GM12801 (cell line): ENCODE results near the gene SEMA3G.

Source experiments
- CTCF ChIP-seq: IDR thresholded peaks from one replicate; pipeline ENCODE4 v1.5.1; 2011; ENCODE audit warnings: control low read depth; ENCODE audit not compliant: insufficient read length; ENCODE audit errors: extremely low read depth

Gene SEMA3G

GRCh38 chr3:52455283-52456168 is 10.6 kb upstream of the SEMA3G start, which contains the start of gene NISCH:
NISCH (plus strand) TSS chr3:52455604; CDS start chr3:52455642, 38 bp downstream.
- TF ChIP-seq CTCF, result no peak

DNA sequence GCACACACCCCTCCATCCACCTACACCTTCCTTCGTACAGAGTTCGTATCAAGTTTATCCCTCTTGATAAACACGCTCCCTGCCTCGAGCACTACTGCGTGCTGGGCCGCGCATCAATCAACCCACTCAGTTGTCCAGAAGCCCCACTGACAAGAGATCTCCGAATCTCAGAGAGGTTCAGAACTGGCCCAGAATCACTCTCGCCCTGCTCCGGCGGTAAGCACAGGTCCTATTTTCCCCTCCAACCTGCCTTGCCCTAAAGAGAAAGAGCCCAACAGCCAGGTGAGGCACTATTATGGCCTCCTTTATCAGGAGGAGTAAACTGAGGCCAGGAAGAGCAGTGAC is 10.0 kb upstream of the SEMA3G start:
- TF ChIP-seq CTCF, result no peak

DNA sequence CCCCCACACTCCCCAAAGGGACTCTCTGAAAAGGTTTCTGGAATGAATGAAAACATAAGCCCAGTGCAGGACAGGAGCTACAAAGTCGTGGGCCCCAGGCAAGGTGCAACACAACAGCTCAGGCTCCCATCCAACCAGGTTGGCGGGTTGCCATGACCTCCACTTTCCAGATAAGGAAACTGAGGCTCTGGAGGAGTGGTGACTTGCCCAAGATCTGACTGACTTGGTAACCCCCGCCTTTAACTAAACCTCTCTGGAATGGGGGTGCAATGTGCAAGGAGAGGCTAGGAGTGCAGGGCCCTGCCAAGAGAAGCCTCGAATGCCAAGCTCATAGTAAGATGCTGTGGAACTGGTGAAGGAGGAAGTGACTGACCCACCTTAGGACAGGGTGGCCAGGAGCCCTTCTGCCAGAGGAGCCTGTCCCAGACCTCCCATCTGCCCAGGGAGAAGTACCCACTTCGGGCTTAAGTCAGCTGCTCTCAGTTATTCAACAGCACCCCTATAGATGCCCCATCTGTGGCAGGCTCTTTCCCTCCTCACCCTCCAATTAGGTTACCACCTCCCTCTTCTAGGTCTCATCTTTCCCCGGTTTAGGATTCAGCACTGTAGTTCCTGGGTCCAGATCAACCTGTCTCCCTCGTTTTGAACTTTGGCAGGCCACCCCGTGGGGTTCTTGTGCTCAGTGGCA is 9.5 kb upstream of the SEMA3G start:
- no peak for TF ChIP-seq CTCF

DNA sequence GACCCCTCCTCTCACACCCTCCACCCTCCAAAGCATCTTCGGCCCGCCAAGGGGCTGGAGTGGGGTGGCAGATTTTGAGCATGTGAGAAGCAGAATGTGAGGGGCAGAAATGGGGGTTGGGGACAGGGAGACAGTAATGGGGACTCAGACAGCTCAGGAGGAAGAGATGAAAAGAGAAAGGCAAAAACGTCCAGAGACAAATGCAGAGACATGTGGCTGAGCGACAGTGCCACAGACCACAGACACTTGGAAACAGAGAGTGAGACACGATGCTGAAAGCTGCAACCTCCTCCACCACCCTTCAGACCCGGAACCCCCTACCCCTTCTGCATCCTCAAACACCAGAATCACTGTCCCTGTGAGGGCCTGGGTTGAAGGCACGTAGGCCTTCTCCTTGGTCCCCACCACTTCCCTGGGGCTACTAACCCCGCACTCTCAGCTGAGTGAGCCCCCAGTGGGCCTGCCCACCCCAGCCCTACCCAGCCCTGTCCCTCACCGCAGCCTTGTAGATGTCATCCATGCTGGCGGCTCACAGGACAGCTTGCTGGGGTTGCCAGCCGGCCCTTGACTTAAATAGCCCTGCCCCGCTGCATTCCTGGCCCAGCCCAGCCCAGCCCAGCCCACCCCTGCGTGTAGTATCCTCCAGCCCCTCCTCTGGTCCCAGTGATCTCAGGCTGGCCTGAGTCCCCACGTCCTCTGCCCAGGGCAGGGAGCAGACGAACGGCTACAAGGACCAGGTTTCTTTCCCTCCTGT is 8.8 kb upstream of the SEMA3G start, which contains the start of gene TNNC1:
Gene TNNC1, minus strand, starts transcription at position 546 of the 754 bp plus-strand sequence. Its CDS starts 26 bp downstream, at position 520.
- TF ChIP-seq CTCF, result no peak

GRCh38 chr3:52452570-52453221 is 7.8 kb upstream of the SEMA3G start:
- no peak for TF ChIP-seq CTCF

DNA sequence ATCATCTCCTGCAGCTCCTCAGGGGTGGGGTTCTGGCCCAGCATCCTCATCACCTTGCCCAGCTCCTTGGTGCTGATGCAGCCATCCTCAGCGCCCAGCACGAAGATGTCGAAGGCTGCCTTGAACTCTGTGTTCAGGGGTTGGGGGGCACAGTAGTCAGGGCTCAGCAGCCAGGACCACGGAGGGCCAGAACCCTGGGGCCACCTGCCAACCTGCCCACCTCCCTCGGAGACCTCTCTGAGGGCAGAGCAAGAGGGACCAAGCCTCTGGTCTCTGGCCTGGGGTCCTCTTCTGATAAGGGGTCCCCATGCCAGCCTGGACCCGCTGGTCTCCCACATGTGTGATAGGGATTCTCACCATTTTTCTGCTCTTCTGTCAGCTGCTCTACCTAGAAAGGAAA is 7.2 kb upstream of the SEMA3G start:
- TF ChIP-seq CTCF, result no peak
